ENCODE data around the gene FARSB. TPM values are rescaled to one million over a fixed set of nuclear protein-coding genes. Genes with fewer than 3 reads are reported as not detected.

Gene FARSB
- polyA plus RNA-seq, 3 donors = 5.8 to 10.9 (median 8.4) TPM

- Mint-ChIP-seq H3K9me3 (no peaks in the 10 kb centered on the region), H3K4me1 (peaks cover 2% of the 10 kb centered on the region), H3K27ac (no peak overlapping the region), H3K36me3 (peaks cover 40 to 48% of the 10 kb centered on the region in 2 donors), H3K4me3 (no peak overlapping the region), H3K27me3 (ENCODE audit: low read depth in 3 of 3) (peaks cover 0 to 2% (median 0%) of the 10 kb centered on the region in 3 donors)
- H3K4me3 ChIP-seq (replicated peaks in 1 of 3; ENCODE audit: low read depth in 2 of 3, low read length in 3 of 3) = no peak overlapping the region
- H3K9ac ChIP-seq (ENCODE audit: insufficient read depth, low read length, poor library complexity, severe bottlenecking) = no peak overlapping the region
- no peak for TF ChIP-seq CTCF (IDR thresholded peaks at IDR 0.05)
- H3K27ac ChIP-seq (ENCODE audit: low read depth in 1 of 2, low read length in 2 of 2) = no peak overlapping the region
- H3K27me3 ChIP-seq (ENCODE audit: control insufficient read depth in 2 of 2, insufficient read depth in 2 of 2, low read length in 2 of 2) = no peaks in the 10 kb centered on the region
- no peak for DNase-seq
- H3K36me3 ChIP-seq (replicated peaks in 1 of 2; ENCODE audit: control insufficient read depth in 1 of 2, insufficient read depth in 2 of 2, low read length in 2 of 2) = peaks cover 11 to 45% of the 10 kb centered on the region in 2 donors
- no peaks in the 10 kb centered on the region for H3K4me1 ChIP-seq (ENCODE audit: control insufficient read depth in 1 of 2, insufficient read depth in 2 of 2, low read length in 2 of 2)
- H2AFZ ChIP-seq (ENCODE audit: insufficient read depth, low read depth, low read length, poor library complexity, severe bottlenecking) = no peak overlapping the region
- intact Hi-C loops (cut with micrococcal nuclease) = loop anchor here in 1 of 2 donors (10.0 kb wide), 1 partner anchor 511 kb away; no protein-coding TSS in a partner anchor
- 100% methylated on average over 3 of the region's 6 CpGs for WGBS (ENCODE audit: insufficient coverage)
- H3K4me2 ChIP-seq (replicated peaks; ENCODE audit: extremely low read depth, low read length, poor library complexity, severe bottlenecking) = no peak overlapping the region
- no peaks in the 10 kb centered on the region for H3K9me3 ChIP-seq (replicated peaks in 1 of 2; ENCODE audit: control insufficient read depth in 1 of 2, insufficient read depth in 1 of 2, low read length in 2 of 2)
- H4K20me1 ChIP-seq (ENCODE audit: insufficient read depth, low read length) = no peaks in the 10 kb centered on the region
- H3K79me2 ChIP-seq (ENCODE audit: insufficient read depth, low read length) = no peaks in the 10 kb centered on the region
Observed at GRCh38 chr2:222566229-222566628, 89.7 kb downstream of the FARSB start.

- peaks cover 0 to 5% (median 2%) of the 10 kb centered on the region in 3 donors for H3K27me3 Mint-ChIP-seq (ENCODE audit: low read depth in 3 of 3)
- intact Hi-C loops (cut with micrococcal nuclease) = loop anchor here (5.0 to 10.0 kb wide), 2 partner anchors 247 to 509 kb away; no protein-coding TSS in a partner anchor
- no peaks in the 10 kb centered on the region for H3K9me3 Mint-ChIP-seq
- no peak overlapping the region for H3K27ac Mint-ChIP-seq
- no peaks in the 10 kb centered on the region for H3K27me3 ChIP-seq (ENCODE audit: control insufficient read depth in 2 of 2, insufficient read depth in 2 of 2, low read length in 2 of 2)
- no peak overlapping the region for H3K4me2 ChIP-seq (replicated peaks; ENCODE audit: extremely low read depth, low read length, poor library complexity, severe bottlenecking)
- no peaks in the 10 kb centered on the region for H3K4me1 ChIP-seq (ENCODE audit: control insufficient read depth in 1 of 2, insufficient read depth in 2 of 2, low read length in 2 of 2)
- H3K4me3 Mint-ChIP-seq = no peak overlapping the region
- no peaks in the 10 kb centered on the region for H3K9me3 ChIP-seq (replicated peaks in 1 of 2; ENCODE audit: control insufficient read depth in 1 of 2, insufficient read depth in 1 of 2, low read length in 2 of 2)
- no peaks in the 10 kb centered on the region for H4K20me1 ChIP-seq (ENCODE audit: insufficient read depth, low read length)
- no peak overlapping the region for H3K4me3 ChIP-seq (replicated peaks in 1 of 3; ENCODE audit: low read depth in 2 of 3, low read length in 3 of 3)
- H3K4me1 Mint-ChIP-seq = peaks cover 2% of the 10 kb centered on the region
- TF ChIP-seq CTCF (IDR thresholded peaks at IDR 0.05) = no peak
- H3K79me2 ChIP-seq (ENCODE audit: insufficient read depth, low read length) = no peaks in the 10 kb centered on the region
- H3K36me3 Mint-ChIP-seq = peaks cover 26 to 33% of the 10 kb centered on the region in 2 donors
- no peak for DNase-seq
- no peak overlapping the region for H3K27ac ChIP-seq (ENCODE audit: low read depth in 1 of 2, low read length in 2 of 2)
- H3K36me3 ChIP-seq (replicated peaks in 1 of 2; ENCODE audit: control insufficient read depth in 1 of 2, insufficient read depth in 2 of 2, low read length in 2 of 2) = peaks cover 4 to 30% of the 10 kb centered on the region in 2 donors
- no peak overlapping the region for H2AFZ ChIP-seq (ENCODE audit: insufficient read depth, low read depth, low read length, poor library complexity, severe bottlenecking)
- 95% methylated on average over 5 of the region's 6 CpGs for WGBS (ENCODE audit: insufficient coverage)
- no peak overlapping the region for H3K9ac ChIP-seq (ENCODE audit: insufficient read depth, low read length, poor library complexity, severe bottlenecking)
Observed at GRCh38 chr2:222563936-222564335, 92.0 kb downstream of the FARSB start.

Measured in CD14-positive monocyte (primary cell).